Measurements from ENCODE around the gene SIK2. TPM values are rescaled to one million over a fixed set of nuclear protein-coding genes. Genes with fewer than 3 reads are reported as not detected.

SIK2 gene
- total and polyA plus RNA-seq, 9 of the 15 experiments (the other 6 are each of a cell fraction or from before 2014, with no cell fraction given) = 0.74 to 11.6 (median 3.8) TPM

- CTCF ChIA-PET (ENCODE audit: low intra/inter-chr PET ratio) = no interaction called here
- FAIRE-seq (no peak), ATAC-seq (no peak), DNase-seq (ENCODE audit: extremely low read depth in 1 of 4, low spot score in 3 of 4) (no peak)
- no TSS peak for BruUV-seq (replicated peaks)
- H3K9me1 ChIP-seq (ENCODE audit: control insufficient read depth, insufficient read depth, low read length) = no peaks in the 10 kb centered on the region
- H3K4me3 ChIP-seq = no peak overlapping the region
- intact Hi-C loops (cut with micrococcal nuclease) = no loop called here
- no peaks in the 10 kb centered on the region for H3K9me3 ChIP-seq (replicated peaks; ENCODE audit: control insufficient read depth, insufficient read depth, low read depth, low read length)
- POLR2A ChIA-PET = interaction anchor here (1.2 kb wide), 1 partner anchor 178 kb away, joined by 3 read pairs; no protein-coding TSS in a partner anchor
- H3K27ac ChIP-seq (ENCODE audit: extremely low read depth, low read depth, low read length) = no peak overlapping the region
- H3K79me2 ChIP-seq (ENCODE audit: control insufficient read depth, insufficient read depth, low read length) = no peaks in the 10 kb centered on the region
- TF ChIP-seq ZNF174 (CRISPR knock-in tag; IDR thresholded peaks at IDR 0.05) (no peak), WHSC1 (IDR thresholded peaks at IDR 0.05; ENCODE audit: low read length) (no peak), FOXA1 (IDR thresholded peaks at IDR 0.05; ENCODE audit: borderline replicate concordance) (no peak), BDP1 (IDR thresholded peaks at IDR 0.05; ENCODE audit: insufficient read depth, insufficient read length) (no peak), MCM2 (IDR thresholded peaks at IDR 0.05; ENCODE audit: low read depth) (no peak), BCOR (IDR thresholded peaks at IDR 0.05) (no peak), NFIC (IDR thresholded peaks at IDR 0.05) (no peak)
- TF ChIP-seq, protein P1, sequence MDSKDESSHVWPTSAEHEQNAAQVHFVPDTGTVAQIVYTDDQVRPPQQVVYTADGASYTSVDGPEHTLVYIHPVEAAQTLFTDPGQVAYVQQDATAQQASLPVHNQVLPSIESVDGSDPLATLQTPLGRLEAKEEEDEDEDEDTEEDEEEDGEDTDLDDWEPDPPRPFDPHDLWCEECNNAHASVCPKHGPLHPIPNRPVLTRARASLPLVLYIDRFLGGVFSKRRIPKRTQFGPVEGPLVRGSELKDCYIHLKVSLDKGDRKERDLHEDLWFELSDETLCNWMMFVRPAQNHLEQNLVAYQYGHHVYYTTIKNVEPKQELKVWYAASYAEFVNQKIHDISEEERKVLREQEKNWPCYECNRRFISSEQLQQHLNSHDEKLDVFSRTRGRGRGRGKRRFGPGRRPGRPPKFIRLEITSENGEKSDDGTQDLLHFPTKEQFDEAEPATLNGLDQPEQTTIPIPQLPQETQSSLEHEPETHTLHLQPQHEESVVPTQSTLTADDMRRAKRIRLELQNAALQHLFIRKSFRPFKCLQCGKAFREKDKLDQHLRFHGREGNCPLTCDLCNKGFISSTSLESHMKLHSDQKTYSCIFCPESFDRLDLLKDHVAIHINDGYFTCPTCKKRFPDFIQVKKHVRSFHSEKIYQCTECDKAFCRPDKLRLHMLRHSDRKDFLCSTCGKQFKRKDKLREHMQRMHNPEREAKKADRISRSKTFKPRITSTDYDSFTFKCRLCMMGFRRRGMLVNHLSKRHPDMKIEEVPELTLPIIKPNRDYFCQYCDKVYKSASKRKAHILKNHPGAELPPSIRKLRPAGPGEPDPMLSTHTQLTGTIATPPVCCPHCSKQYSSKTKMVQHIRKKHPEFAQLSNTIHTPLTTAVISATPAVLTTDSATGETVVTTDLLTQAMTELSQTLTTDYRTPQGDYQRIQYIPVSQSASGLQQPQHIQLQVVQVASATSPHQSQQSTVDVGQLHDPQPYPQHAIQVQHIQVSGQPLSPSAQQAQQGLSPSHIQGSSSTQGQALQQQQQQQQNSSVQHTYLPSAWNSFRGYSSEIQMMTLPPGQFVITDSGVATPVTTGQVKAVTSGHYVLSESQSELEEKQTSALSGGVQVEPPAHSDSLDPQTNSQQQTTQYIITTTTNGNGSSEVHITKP (IDR thresholded peaks at IDR 0.05; ENCODE audit: partially characterized antibody) = no peak
- no peaks in the 10 kb centered on the region for H4K20me1 ChIP-seq (replicated peaks; ENCODE audit: control insufficient read depth, insufficient read depth, low read length)
- WGBS (ENCODE audit: insufficient coverage, low coverage, missing lambda C conversion rate) = 56% methylated on average over 1 of the region's 1 CpG
- peaks cover under 1 to 4% of the 10 kb centered on the region in 2 experiments; a peak in 3 of 5 replicates for H3K4me1 ChIP-seq (replicated peaks in 1 of 2; ENCODE audit: control insufficient read depth in 2 of 2, insufficient read depth in 2 of 2, low read length in 2 of 2)
- no peaks in the 10 kb centered on the region for H3K27me3 ChIP-seq (ENCODE audit: control insufficient read depth in 2 of 2, insufficient read depth in 2 of 2, low read length in 2 of 2)
- no peak overlapping the region for H3K9ac ChIP-seq (ENCODE audit: insufficient read depth in 1 of 2, low read depth in 2 of 2, low read length in 2 of 2)
- H3K4me2 ChIP-seq (ENCODE audit: insufficient read depth, low read length) = no peak overlapping the region
- no peaks in the 10 kb centered on the region for H3K36me3 ChIP-seq (ENCODE audit: control insufficient read depth, insufficient read depth, low read length)
- no peak overlapping the region for H2AFZ ChIP-seq (ENCODE audit: low read depth, low read length)
- in situ Hi-C loops (cut with MboI) = no loop called here
These were observed 5.9 kb upstream of the SIK2 start for GRCh38 chr11:111596319-111596718.
